HepG2 (cell line): ENCODE data around the gene ARMC5. TPM values are rescaled to one million over a fixed set of nuclear protein-coding genes. Genes with fewer than 3 reads are reported as not detected.

ENCODE experiments used
- HES4 ChIP-seq: sonication (generic); formaldehyde crosslinking; IDR thresholded peaks from 2 replicates; pipeline ENCODE4 v1.9.0; 2021; ENCODE audit warnings: mild to moderate bottlenecking, missing genetic modification reagents, borderline replicate concordance
- ISX ChIP-seq: sonication (generic); formaldehyde crosslinking; conservative IDR thresholded peaks from 2 replicates; pipeline ENCODE4 v1.5.0; 2020; ENCODE audit warnings: missing genetic modification reagents
- MYC ChIP-seq: sonication (generic); formaldehyde crosslinking; IDR thresholded peaks from 2 replicates; pipeline ENCODE4 v1.9.0; 2021; ENCODE audit warnings: missing genetic modification reagents, borderline replicate concordance
- ZNF143 ChIP-seq: sonication (generic); formaldehyde crosslinking; IDR thresholded peaks from 2 replicates; pipeline ENCODE4 v1.4.0; 2020; ENCODE audit warnings: missing genetic modification reagents
- ZNF224 ChIP-seq: sonication (generic); formaldehyde crosslinking; IDR thresholded peaks from 2 replicates; pipeline ENCODE4 v1.5.0; 2020; ENCODE audit warnings: mild to moderate bottlenecking, missing genetic modification reagents
- ZNF264 ChIP-seq: sonication (generic); formaldehyde crosslinking; IDR thresholded peaks from 2 replicates; pipeline ENCODE4 v1.4.0; 2020; ENCODE audit warnings: missing genetic modification reagents
- ZNF777 ChIP-seq: sonication (generic); formaldehyde crosslinking; IDR thresholded peaks from 2 replicates; pipeline ENCODE4 v1.4.0; 2020; ENCODE audit warnings: missing genetic modification reagents
- ZSCAN31 ChIP-seq: sonication (generic); formaldehyde crosslinking; IDR thresholded peaks from 2 replicates; pipeline ENCODE4 v1.5.0; 2020; ENCODE audit warnings: low read depth, mild to moderate bottlenecking, missing genetic modification reagents
- polyA plus RNA-seq, 8 experiments: library from polyadenylated mRNA; depleted of rRNA in 3 of 8; stranded (reverse) in 7 of 8; unstranded in 1 of 8; fragments of >200 nt; fragmentation: Illumina TruSeq in 4 of 8; extraction: Trizol in 4 of 8; gene quantifications; 2 replicates each; pipeline versions ENCODE4 v1.2.1 to v1.2.3, GENCODE V29; 2011 to 2016; ENCODE audit warnings: low read depth in 4 of 8, missing spikeins in 1 of 8, mixed read lengths in 1 of 8; ENCODE audit not compliant: insufficient read depth in 1 of 8
- total RNA-seq, 5 experiments: library from RNA; depleted of rRNA; stranded (reverse); fragments of >200 nt; fragmentation: Illumina TruSeq; extraction: Trizol; gene quantifications; 2 replicates each; pipeline ENCODE4 v1.2.3, GENCODE V29; 2016; ENCODE audit warnings: low read depth in 1 of 5
- TF ChIP-seq, protein P1 (sequence below): sonication (generic); formaldehyde crosslinking; IDR thresholded peaks from 2 replicates; pipeline ENCODE4 v1.5.0; 2020; ENCODE audit warnings: mild to moderate bottlenecking, missing genetic modification reagents, borderline replicate concordance
- TF ChIP-seq, protein P2 (sequence below): sonication (generic); formaldehyde crosslinking; IDR thresholded peaks from 2 replicates; pipeline ENCODE4 v1.5.0; 2020; ENCODE audit warnings: missing genetic modification reagents
- TF ChIP-seq, protein P3 (sequence below): sonication (generic); formaldehyde crosslinking; IDR thresholded peaks from 2 replicates; pipeline ENCODE4 v1.8.1; 2023; ENCODE audit warnings: mild to moderate bottlenecking, inconsistent platforms, moderate library complexity, missing genetic modification reagents, borderline replicate concordance
- TF ChIP-seq, protein P4 (sequence below): IDR thresholded peaks from 2 replicates; pipeline ENCODE4 v1.6.1; 2012; ENCODE audit warnings: low read length, improper control_type of control experiment
- TF ChIP-seq, protein P5 (sequence below): IDR thresholded peaks from 2 replicates; pipeline ENCODE4 v1.6.1; 2016

The ARMC5 gene
- total and polyA plus RNA-seq, 2 of the 13 experiments (the other 11 are each of a cell fraction or from before 2014, with no cell fraction given) = 10.8 to 22.3 TPM

DNA sequence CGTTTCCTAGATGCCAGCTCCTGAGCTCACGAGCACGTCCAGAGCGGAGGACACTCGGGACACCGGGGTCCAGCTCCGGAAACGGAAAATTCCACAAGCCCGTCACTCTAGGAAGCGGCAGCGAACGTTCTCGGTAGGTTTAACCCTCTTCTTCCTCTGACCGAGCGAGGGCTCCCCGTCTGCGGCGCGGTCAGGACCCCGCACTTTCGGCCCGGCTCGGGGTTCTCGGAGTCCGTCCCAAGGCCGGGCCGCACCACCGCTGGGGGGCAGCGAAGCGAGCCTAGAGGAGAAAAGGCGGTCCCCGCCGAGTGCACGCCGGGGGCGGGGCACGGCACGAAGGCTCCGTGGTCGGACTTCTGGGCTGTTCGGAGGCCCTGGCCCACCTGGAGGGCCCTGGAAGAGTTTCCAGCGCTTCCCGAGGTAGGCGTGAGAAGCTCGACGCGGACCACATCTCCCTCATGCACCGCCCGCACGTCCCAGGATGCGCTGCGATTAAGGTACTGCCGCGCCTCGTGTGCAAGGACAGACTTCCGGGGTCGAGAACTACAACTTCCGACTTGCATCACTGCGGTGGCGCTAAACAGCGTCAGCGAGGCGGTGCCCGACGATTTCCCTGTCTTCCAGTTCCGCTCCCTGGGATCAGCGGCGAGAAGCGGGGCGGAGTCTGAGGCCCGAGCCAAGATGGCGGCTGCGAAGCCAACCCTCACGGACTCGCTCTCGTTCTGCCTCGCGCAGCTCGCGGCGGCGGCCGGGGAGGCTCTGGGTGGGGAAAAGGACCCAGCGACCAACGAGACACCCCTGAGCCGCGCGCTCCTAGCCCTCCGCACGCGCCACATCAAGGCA lies at the start of gene ARMC5 (continued):
- 0 out of 2 replicates have a peak, but pooled peaks have one; percentile 46 for TF ChIP-seq HES4
- TF ChIP-seq, protein P1, sequence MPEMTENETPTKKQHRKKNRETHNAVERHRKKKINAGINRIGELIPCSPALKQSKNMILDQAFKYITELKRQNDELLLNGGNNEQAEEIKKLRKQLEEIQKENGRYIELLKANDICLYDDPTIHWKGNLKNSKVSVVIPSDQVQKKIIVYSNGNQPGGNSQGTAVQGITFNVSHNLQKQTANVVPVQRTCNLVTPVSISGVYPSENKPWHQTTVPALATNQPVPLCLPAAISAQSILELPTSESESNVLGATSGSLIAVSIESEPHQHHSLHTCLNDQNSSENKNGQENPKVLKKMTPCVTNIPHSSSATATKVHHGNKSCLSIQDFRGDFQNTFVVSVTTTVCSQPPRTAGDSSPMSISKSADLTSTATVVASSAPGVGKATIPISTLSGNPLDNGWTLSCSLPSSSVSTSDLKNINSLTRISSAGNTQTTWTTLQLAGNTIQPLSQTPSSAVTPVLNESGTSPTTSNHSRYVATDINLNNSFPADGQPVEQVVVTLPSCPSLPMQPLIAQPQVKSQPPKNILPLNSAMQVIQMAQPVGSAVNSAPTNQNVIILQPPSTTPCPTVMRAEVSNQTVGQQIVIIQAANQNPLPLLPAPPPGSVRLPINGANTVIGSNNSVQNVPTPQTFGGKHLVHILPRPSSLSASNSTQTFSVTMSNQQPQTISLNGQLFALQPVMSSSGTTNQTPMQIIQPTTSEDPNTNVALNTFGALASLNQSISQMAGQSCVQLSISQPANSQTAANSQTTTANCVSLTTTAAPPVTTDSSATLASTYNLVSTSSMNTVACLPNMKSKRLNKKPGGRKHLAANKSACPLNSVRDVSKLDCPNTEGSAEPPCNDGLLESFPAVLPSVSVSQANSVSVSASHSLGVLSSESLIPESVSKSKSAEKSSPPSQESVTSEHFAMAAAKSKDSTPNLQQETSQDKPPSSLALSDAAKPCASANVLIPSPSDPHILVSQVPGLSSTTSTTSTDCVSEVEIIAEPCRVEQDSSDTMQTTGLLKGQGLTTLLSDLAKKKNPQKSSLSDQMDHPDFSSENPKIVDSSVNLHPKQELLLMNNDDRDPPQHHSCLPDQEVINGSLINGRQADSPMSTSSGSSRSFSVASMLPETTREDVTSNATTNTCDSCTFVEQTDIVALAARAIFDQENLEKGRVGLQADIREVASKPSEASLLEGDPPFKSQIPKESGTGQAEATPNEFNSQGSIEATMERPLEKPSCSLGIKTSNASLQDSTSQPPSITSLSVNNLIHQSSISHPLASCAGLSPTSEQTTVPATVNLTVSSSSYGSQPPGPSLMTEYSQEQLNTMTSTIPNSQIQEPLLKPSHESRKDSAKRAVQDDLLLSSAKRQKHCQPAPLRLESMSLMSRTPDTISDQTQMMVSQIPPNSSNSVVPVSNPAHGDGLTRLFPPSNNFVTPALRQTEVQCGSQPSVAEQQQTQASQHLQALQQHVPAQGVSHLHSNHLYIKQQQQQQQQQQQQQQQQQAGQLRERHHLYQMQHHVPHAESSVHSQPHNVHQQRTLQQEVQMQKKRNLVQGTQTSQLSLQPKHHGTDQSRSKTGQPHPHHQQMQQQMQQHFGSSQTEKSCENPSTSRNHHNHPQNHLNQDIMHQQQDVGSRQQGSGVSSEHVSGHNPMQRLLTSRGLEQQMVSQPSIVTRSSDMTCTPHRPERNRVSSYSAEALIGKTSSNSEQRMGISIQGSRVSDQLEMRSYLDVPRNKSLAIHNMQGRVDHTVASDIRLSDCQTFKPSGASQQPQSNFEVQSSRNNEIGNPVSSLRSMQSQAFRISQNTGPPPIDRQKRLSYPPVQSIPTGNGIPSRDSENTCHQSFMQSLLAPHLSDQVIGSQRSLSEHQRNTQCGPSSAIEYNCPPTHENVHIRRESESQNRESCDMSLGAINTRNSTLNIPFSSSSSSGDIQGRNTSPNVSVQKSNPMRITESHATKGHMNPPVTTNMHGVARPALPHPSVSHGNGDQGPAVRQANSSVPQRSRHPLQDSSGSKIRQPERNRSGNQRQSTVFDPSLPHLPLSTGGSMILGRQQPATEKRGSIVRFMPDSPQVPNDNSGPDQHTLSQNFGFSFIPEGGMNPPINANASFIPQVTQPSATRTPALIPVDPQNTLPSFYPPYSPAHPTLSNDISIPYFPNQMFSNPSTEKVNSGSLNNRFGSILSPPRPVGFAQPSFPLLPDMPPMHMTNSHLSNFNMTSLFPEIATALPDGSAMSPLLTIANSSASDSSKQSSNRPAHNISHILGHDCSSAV = no peak
- TF ChIP-seq, protein P2, sequence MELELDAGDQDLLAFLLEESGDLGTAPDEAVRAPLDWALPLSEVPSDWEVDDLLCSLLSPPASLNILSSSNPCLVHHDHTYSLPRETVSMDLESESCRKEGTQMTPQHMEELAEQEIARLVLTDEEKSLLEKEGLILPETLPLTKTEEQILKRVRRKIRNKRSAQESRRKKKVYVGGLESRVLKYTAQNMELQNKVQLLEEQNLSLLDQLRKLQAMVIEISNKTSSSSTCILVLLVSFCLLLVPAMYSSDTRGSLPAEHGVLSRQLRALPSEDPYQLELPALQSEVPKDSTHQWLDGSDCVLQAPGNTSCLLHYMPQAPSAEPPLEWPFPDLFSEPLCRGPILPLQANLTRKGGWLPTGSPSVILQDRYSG (CRISPR knock-in tag) = peak; percentile 74; the same call in 1 of the 2 replicates
- TF ChIP-seq MYC (CRISPR knock-in tag) = peak; percentile 99
- TF ChIP-seq, protein P3, sequence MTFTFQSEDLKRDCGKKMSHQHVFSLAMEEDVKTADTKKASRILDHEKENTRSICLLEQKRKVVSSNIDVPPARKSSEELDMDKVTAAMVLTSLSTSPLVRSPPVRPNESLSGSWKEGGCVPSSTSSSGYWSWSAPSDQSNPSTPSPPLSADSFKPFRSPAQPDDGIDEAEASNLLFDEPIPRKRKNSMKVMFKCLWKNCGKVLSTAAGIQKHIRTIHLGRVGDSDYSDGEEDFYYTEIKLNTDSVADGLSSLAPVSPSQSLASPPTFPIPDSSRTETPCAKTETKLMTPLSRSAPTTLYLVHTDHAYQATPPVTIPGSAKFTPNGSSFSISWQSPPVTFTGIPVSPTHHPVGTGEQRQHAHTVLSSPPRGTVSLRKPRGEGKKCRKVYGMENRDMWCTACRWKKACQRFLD (CRISPR knock-in tag) = peak; percentile 87
- TF ChIP-seq ZNF777 (CRISPR knock-in tag) = peak; percentile 84
- peak; percentile 93; the same call in 1 of the 2 replicates for TF ChIP-seq ISX (CRISPR knock-in tag)
- TF ChIP-seq ZNF224 = peak; percentile 10
- TF ChIP-seq, protein P4, sequence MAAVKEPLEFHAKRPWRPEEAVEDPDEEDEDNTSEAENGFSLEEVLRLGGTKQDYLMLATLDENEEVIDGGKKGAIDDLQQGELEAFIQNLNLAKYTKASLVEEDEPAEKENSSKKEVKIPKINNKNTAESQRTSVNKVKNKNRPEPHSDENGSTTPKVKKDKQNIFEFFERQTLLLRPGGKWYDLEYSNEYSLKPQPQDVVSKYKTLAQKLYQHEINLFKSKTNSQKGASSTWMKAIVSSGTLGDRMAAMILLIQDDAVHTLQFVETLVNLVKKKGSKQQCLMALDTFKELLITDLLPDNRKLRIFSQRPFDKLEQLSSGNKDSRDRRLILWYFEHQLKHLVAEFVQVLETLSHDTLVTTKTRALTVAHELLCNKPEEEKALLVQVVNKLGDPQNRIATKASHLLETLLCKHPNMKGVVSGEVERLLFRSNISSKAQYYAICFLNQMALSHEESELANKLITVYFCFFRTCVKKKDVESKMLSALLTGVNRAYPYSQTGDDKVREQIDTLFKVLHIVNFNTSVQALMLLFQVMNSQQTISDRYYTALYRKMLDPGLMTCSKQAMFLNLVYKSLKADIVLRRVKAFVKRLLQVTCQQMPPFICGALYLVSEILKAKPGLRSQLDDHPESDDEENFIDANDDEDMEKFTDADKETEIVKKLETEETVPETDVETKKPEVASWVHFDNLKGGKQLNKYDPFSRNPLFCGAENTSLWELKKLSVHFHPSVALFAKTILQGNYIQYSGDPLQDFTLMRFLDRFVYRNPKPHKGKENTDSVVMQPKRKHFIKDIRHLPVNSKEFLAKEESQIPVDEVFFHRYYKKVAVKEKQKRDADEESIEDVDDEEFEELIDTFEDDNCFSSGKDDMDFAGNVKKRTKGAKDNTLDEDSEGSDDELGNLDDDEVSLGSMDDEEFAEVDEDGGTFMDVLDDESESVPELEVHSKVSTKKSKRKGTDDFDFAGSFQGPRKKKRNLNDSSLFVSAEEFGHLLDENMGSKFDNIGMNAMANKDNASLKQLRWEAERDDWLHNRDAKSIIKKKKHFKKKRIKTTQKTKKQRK = no peak
- peak; percentile 98 for TF ChIP-seq ZNF143 (CRISPR knock-in tag)
- TF ChIP-seq ZNF264 = peak; percentile 19
- TF ChIP-seq, protein P5, sequence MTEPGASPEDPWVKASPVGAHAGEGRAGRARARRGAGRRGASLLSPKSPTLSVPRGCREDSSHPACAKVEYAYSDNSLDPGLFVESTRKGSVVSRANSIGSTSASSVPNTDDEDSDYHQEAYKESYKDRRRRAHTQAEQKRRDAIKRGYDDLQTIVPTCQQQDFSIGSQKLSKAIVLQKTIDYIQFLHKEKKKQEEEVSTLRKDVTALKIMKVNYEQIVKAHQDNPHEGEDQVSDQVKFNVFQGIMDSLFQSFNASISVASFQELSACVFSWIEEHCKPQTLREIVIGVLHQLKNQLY (CRISPR knock-in tag) = 0 out of 2 replicates have a peak, but pooled peaks have one; percentile 23
- TF ChIP-seq ZSCAN31 = no peak; the same call in 1 of the 2 replicates
